HG02840 (cell line): ENCODE results near the gene RELCH.

Experiments
- ATAC-seq: cut with Tn5 transposase; IDR thresholded peaks from one replicate; pipeline ENCODE4 v1.9.1; 2021; ENCODE audit warnings: mild to moderate bottlenecking, moderate library complexity, moderate number of reproducible peaks; ENCODE audit not compliant: unreplicated experiment, low FRiP score

The RELCH gene

DNA sequence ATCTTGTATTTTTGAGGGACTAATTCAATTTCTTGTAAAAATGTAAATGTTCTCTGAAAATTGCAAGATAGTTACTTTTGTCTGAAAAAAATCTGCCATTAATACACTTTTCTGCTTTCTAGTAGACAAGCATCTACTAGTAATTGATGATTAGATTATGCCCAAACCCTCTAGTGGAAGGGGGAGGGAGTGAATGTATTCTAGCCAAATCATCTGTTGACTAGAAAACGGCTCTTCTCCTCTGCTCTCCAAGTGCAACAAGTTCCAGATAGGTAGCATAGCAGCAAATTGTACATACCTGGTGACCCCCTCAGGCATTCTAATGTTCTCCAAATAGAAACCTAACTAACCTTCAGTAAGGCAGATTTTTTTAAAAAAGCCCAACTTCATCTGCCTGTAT, 58.6 kb downstream of the RELCH start:
- no peak for ATAC-seq

- no peak for ATAC-seq
Measured at GRCh38 chr18:62248313-62248712, 61.3 kb downstream of the RELCH start.

DNA sequence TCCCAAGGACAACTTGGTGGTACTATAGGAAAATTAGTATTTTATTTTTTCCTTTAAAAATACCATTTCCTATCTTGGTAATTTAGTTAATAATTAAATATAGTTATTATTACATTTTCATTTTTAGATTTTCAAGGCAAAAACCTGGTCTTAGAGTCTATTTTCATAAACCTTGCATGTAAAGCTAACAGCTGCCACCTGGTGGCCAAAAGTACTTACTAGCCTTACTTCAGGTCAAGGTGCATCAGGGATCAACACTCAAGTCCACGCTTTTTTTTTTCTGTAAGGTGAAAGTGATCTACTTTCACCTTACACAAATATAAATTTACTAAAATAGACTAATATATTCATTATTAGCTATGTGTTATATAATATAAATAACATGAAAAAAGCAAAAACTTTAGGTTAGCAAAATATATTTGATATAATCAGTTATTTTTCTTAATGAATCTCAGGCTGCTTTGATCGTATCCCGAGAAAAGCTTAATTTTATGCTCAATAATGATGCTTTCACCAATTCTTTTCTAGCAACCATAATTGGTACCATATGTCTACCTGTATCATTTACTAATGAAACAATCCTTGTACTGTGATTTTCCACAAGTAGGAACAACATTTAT, 62.5 kb downstream of the RELCH start:
- no peak for ATAC-seq

- ATAC-seq: no peak
Measured at GRCh38 chr18:62250475-62250874, 63.4 kb downstream of the RELCH start.

- ATAC-seq: no peak
Measured at GRCh38 chr18:62258093-62258492, 71.0 kb downstream of the RELCH start.

DNA sequence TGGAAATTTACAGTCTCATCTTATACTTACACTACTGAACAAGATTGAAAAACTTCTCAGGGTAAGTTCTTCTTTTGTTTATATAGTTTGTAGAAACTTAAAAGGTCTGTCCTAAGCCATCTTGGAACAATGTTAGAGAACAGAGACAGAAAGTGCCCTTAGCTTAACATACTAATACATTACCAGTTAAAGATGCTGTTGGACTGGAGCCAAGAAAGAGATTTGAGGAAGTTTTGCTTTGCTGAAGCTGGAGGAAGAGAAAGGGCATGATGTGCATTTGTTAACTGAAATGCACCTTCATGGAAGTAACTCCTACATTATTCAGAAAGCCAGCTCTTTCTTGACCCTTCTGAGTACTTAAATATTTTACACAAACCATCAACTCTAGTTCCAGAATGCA, 71.6 kb downstream of the RELCH start:
- no peak for ATAC-seq

- ATAC-seq: no peak
Measured at GRCh38 chr18:62262061-62262460, 75.0 kb downstream of the RELCH start.

DNA sequence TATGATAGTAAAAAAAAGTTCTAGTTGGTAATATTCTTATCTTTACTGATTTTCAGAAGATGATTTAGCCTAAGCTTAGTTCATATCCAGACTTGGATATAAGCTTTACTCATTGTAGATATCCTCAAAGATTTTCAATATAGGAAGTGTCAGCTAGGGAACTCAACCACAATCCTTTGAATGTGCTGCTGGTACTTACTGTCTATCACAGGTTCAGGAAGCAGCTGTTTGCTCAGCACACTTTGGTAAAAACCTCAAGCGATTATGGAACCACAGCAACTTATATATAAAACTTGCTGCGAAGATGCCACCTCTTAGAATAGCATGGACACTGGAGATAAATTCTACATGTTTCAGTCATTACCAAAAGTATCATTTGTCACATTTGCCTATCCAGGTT, 77.9 kb downstream of the RELCH start:
- ATAC-seq: no peak

GRCh38 chr18:62277045-62277444, 90.0 kb downstream of the RELCH start:
- no peak for ATAC-seq

GRCh38 chr18:62279561-62279960, 92.5 kb downstream of the RELCH start:
- ATAC-seq: no peak

DNA sequence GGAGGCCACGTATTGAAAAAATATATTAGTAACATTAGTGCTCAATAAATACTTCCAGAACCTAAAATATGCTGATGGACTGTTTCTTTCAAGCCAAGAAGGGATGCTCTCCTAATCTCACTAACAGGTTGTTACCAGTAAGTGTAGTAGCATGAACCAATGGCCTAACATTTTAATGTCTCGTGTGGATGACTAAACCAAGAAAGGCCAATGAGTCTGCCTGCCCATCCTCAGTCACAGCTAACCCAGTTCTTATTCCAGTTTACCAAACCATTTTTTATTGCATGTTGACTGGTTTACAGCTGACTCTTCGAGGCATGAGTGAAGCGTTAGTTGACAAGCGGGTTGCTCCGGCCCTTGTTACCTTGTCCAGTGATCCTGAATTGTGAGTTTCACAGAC, 93.0 kb downstream of the RELCH start:
- no peak for ATAC-seq

GRCh38 chr18:62280786-62281185, 93.7 kb downstream of the RELCH start:
- ATAC-seq: no peak

DNA sequence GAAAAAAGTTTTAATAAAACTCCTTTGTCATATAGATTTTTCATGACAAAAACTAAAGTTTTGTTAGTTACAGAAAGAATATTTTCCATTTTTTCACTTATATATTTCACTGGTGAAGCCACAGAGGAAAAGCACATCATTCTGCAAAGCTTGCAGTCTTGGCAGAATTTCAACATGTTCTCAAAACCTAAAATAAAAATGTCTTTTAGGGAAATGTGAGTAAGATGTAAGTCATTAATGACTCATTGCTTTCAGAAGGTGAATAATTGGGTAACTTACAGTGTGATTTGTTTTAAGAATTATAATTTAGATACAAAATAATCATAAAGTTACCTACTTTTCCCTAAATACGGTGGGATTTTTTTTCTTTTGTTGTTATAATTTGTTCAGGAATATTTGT, 94.6 kb downstream of the RELCH start:
- ATAC-seq: no peak

DNA sequence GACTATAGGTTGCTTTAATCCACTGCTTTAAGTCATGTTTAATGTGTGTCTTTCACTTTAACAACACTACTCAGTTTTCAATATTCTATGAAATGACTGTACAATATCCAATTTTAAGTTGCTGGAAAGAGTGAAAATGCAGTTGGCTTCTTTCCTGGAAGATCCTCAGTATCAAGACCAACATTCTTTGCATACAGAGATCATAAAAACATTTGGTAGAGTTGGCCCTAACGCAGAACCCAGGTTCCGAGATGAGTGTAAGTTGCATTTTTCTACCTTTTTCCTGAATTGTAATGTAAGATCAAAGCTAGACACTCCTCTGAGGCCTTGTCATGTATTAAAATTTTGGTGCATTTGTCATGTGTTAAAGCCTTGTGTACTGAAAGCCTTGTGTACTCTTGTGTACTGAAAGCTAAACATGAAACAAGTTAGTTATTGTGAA, 95.2 kb downstream of the RELCH start:
- ATAC-seq: no peak

- ATAC-seq: no peak
Measured at GRCh38 chr18:62284637-62285036, 97.6 kb downstream of the RELCH start.

- no peak for ATAC-seq
Measured at GRCh38 chr18:62285281-62285680, 98.2 kb downstream of the RELCH start.

DNA sequence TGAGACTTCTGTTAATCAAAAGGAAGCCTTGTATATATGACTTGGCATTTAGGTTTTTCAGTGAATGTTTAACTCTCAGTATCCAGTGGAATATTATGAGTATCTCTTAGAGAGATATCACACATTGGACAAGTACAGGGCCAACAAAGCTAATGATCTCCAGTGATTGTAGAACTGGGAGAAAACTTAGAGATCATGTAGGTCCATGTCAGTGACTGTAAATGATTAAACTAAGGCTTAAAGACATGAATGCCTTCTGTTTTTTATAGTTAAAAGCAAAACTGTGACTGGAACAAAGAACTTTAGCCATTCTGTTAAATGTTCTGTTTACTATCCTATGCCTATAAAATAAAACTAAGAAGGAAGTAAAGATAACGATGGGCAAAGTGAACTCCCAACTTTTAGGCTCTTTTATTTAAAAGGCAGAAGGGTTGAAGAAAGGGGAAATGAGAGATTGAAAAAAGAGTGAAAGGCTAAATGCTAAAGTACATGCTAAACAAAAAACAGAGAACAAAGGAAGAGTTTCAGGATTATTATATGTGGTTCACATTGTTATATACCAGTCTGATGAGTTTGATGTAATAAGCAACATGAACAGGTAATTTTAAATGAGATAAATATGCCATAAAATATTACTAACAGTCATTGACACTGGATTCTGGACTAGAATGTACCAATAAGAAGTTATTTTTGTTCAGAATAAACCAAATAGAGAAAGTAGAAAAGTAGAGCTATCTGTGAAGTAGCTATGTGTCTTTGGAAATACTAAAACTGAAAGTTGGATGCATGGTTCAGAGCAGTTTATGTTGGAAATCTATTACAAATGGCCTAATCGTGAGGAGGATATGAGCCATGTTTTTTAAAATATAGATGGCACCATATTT, 101.0 kb downstream of the RELCH start:
- ATAC-seq: peak; percentile 39

DNA sequence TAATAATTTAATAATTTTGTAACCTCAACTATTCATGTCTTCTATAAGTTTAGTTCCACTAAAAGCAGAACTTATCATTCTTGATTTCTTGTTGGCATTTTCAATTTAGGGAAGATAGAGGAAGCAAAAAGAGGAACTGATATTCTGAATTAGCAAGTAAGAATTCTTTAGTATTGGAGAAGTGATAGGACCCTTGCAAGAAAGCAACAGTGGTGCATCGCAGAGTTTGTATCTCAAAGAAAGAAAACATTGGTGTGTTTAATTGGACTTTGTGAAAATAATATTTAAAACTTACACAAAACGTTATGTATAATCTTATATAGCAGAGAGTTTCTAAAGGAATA, 101.6 kb downstream of the RELCH start:
- peak; percentile 45 for ATAC-seq

- peak; percentile 71 for ATAC-seq
Measured at GRCh38 chr18:62289047-62289446, 102.0 kb downstream of the RELCH start.

DNA sequence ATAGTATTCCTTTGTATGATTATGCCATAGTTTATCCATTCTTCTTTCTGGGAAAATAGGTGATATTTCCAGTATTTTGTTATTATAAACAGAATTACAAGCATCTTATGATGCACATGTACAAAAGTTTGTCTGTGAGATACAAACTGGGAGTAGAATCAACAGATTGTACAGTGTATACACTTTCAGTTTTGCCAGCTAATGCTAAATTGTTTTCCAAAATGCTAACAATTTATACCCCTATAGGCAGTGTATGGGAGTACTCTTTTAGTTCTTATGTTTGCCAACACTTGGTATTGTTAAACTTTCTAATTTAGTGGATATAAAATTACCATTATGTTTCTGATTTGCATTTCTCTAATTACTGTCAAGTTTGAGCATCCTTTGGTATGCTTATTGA, 107.0 kb downstream of the RELCH start:
- no peak for ATAC-seq

DNA sequence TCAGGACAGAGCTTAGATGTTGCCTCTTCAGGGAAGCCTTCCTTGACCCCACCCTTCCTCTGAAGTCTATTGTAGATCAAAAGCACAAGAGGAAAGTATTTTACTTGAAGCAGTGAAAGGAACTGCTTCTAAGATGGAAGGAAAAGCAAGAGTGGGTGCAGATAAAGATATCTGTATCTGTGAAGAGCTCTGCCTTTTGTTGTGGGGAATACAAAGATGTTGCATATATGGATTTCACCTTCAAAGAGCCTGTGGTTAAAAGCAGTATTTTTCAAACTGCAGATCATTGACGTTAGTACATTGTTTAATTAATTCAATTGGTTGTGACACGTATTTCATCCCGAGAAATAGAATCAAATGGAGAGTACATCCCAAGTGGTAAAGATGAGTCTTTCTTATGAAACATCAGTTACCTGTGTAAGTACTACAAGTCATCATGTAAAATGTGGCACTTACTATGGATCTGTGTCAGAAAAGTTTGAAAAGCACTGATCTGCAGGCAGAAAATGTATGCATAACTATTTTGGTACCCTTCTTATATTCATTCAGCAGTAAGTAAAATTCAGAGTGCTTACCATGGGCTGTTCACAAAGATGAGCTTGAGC, 113.4 kb downstream of the RELCH start:
- ATAC-seq: no peak

- ATAC-seq: no peak
Measured at GRCh38 chr18:62301322-62301721, 114.3 kb downstream of the RELCH start.
